WTC11 (cell line): ENCODE data around the gene CACNG7. TPM values are rescaled to one million over a fixed set of nuclear protein-coding genes. Genes with fewer than 3 reads are reported as not detected.

Experiments used
- ATAC-seq: fragments of 200-7000 bp; cut with Tn5 transposase; 2 replicates; pipeline ENCODE4 v1.10.0; 2021; ENCODE audit warnings: mild to moderate bottlenecking, moderate library complexity
- CTCF ChIA-PET: fragments of 300-600 bp; sonication (Branson Sonifier 250); formaldehyde crosslinking; loops from one replicate; lab custom pipeline; 2021; ENCODE audit warnings: antibody characterized with exemption; lab: Charles Lee
- POLR2A ChIA-PET: fragments of 350-600 bp; sonication (Branson Sonifier 250); formaldehyde crosslinking; loops from one replicate; lab custom pipeline; 2021; ENCODE audit warnings: antibody characterized with exemption; lab: Charles Lee
- DNase-seq: peaks from one replicate; pipeline ENCODE4 v3.0.0; 2021; ENCODE audit warnings: low spot score
- H3K27ac Mint-ChIP-seq: 2 replicates; pipeline ENCODE4 v1.8.0; 2021; ENCODE audit warnings: mixed read lengths
- H3K27me3 Mint-ChIP-seq: 2 replicates; pipeline ENCODE4 v1.8.0; 2021; ENCODE audit warnings: low read depth, mild to moderate bottlenecking, moderate library complexity, mixed read lengths
- H3K36me3 Mint-ChIP-seq: 2 replicates; pipeline ENCODE4 v1.8.0; 2021; ENCODE audit warnings: mixed read lengths
- H3K4me1 Mint-ChIP-seq: 2 replicates; pipeline ENCODE4 v1.8.0; 2022; ENCODE audit warnings: mixed read lengths
- H3K4me3 Mint-ChIP-seq: 2 replicates; pipeline ENCODE4 v1.8.0; 2021; ENCODE audit warnings: mild to moderate bottlenecking, moderate library complexity, mixed read lengths
- H3K9me3 Mint-ChIP-seq: 2 replicates; pipeline ENCODE4 v1.8.0; 2021; ENCODE audit warnings: mixed read lengths
- ARID4B ChIP-seq: sonication (generic); formaldehyde crosslinking; IDR thresholded peaks from 2 replicates; pipeline ENCODE4 v1.8.0; 2023; ENCODE audit warnings: missing genetic modification reagents, mild to moderate bottlenecking, borderline replicate concordance
- CTCF ChIP-seq: fragments of 200-600 bp; IDR thresholded peaks from 2 replicates; pipeline ENCODE4 v1.8.0; 2022; ENCODE audit warnings: antibody characterized with exemption
- EMX1 ChIP-seq: fragments of 250-450 bp; sonication (Bioruptor Pico); IDR thresholded peaks from 2 replicates; pipeline ENCODE4 v1.8.0; 2021; ENCODE audit warnings: mild to moderate bottlenecking
- FOXK1 ChIP-seq: sonication (generic); formaldehyde crosslinking; IDR thresholded peaks from 2 replicates; pipeline ENCODE4 v1.8.0; 2022; ENCODE audit warnings: mild to moderate bottlenecking, moderate library complexity, missing genetic modification reagents
- FOXP1 ChIP-seq: sonication (generic); formaldehyde crosslinking; IDR thresholded peaks from 2 replicates; pipeline ENCODE4 v1.8.0; 2022; ENCODE audit warnings: missing genetic modification reagents, mild to moderate bottlenecking, moderate library complexity, borderline replicate concordance
- JUN ChIP-seq: sonication (generic); formaldehyde crosslinking; IDR thresholded peaks from 2 replicates; pipeline ENCODE4 v1.8.0; 2023; ENCODE audit warnings: mild to moderate bottlenecking, missing genetic modification reagents
- MAX ChIP-seq: sonication (generic); formaldehyde crosslinking; IDR thresholded peaks from 2 replicates; pipeline ENCODE4 v1.8.0; 2022; ENCODE audit warnings: mild to moderate bottlenecking, missing genetic modification reagents
- NFYB ChIP-seq: sonication (generic); formaldehyde crosslinking; conservative IDR thresholded peaks from 2 replicates; pipeline ENCODE4 v1.8.0; 2022; ENCODE audit warnings: low read depth, missing genetic modification reagents
- RORB ChIP-seq: fragments of 250-450 bp; sonication (Bioruptor Pico); IDR thresholded peaks from 2 replicates; pipeline ENCODE4 v1.9.0; 2021; ENCODE audit warnings: mild to moderate bottlenecking
- SMAD4 ChIP-seq: sonication (generic); formaldehyde crosslinking; IDR thresholded peaks from 2 replicates; pipeline ENCODE4 v1.8.0; 2022; ENCODE audit warnings: mild to moderate bottlenecking, missing genetic modification reagents
- ZNF121 ChIP-seq: sonication (generic); formaldehyde crosslinking; IDR thresholded peaks from 2 replicates; pipeline ENCODE4 v1.8.0; 2023; ENCODE audit warnings: missing genetic modification reagents
- ZNF317 ChIP-seq: sonication (generic); formaldehyde crosslinking; IDR thresholded peaks from 2 replicates; pipeline ENCODE4 v1.8.1; 2023; ENCODE audit warnings: low read depth, mild to moderate bottlenecking, moderate library complexity, missing genetic modification reagents, borderline replicate concordance
- total RNA-seq: library from RNA; stranded (reverse); gene quantifications from 3 replicates; pipeline ENCODE4 v1.2.3, GENCODE V29; 2021
- TF ChIP-seq, protein P1 (sequence below): sonication (generic); formaldehyde crosslinking; IDR thresholded peaks from 2 replicates; pipeline ENCODE4 v1.8.0; 2022; ENCODE audit warnings: missing genetic modification reagents
- TF ChIP-seq, protein P2 (sequence below): fragments of 250-450 bp; sonication (Bioruptor Pico); IDR thresholded peaks from 2 replicates; pipeline ENCODE4 v1.9.0; 2021; ENCODE audit warnings: mild to moderate bottlenecking
- TF ChIP-seq, protein P3 (sequence below): fragments of 250-450 bp; sonication (Bioruptor Pico); IDR thresholded peaks from 2 replicates; pipeline ENCODE4 v1.9.0; 2021; ENCODE audit warnings: mild to moderate bottlenecking, borderline replicate concordance

The CACNG7 gene
- total RNA-seq, 1 experiment from 2014 or later, result 33.3 TPM

DNA sequence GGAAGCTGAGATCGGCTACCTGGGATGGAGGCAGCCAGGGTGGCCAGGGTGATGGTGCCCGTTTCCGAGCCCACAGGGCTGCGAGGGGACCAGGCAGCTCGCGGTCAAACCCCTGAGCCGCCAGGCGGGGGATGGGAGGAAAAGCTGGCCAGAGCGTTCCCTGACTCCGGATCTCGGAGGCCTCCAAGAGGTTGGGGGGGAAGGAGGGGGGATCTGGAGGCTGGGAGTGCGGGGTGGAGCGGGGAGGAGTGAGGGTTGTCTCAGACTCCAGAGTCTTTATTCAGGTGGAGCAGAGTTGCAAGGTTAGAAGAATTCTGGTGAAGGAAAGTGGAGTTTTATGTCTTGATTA lies 1.1 kb downstream of the CACNG7 start (continued):
- TF ChIP-seq, protein P1, sequence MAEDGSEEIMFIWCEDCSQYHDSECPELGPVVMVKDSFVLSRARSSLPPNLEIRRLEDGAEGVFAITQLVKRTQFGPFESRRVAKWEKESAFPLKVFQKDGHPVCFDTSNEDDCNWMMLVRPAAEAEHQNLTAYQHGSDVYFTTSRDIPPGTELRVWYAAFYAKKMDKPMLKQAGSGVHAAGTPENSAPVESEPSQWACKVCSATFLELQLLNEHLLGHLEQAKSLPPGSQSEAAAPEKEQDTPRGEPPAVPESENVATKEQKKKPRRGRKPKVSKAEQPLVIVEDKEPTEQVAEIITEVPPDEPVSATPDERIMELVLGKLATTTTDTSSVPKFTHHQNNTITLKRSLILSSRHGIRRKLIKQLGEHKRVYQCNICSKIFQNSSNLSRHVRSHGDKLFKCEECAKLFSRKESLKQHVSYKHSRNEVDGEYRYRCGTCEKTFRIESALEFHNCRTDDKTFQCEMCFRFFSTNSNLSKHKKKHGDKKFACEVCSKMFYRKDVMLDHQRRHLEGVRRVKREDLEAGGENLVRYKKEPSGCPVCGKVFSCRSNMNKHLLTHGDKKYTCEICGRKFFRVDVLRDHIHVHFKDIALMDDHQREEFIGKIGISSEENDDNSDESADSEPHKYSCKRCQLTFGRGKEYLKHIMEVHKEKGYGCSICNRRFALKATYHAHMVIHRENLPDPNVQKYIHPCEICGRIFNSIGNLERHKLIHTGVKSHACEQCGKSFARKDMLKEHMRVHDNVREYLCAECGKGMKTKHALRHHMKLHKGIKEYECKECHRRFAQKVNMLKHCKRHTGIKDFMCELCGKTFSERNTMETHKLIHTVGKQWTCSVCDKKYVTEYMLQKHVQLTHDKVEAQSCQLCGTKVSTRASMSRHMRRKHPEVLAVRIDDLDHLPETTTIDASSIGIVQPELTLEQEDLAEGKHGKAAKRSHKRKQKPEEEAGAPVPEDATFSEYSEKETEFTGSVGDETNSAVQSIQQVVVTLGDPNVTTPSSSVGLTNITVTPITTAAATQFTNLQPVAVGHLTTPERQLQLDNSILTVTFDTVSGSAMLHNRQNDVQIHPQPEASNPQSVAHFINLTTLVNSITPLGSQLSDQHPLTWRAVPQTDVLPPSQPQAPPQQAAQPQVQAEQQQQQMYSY (CRISPR knock-in tag), result peak; percentile 81
- TF ChIP-seq, protein P2, sequence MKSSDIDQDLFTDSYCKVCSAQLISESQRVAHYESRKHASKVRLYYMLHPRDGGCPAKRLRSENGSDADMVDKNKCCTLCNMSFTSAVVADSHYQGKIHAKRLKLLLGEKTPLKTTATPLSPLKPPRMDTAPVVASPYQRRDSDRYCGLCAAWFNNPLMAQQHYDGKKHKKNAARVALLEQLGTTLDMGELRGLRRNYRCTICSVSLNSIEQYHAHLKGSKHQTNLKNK (CRISPR knock-in tag), result no peak
- TF ChIP-seq ARID4B (CRISPR knock-in tag) (no peak), FOXP1 (CRISPR knock-in tag) (0 out of 2 replicates have a peak, but pooled peaks have one; percentile 33)

DNA sequence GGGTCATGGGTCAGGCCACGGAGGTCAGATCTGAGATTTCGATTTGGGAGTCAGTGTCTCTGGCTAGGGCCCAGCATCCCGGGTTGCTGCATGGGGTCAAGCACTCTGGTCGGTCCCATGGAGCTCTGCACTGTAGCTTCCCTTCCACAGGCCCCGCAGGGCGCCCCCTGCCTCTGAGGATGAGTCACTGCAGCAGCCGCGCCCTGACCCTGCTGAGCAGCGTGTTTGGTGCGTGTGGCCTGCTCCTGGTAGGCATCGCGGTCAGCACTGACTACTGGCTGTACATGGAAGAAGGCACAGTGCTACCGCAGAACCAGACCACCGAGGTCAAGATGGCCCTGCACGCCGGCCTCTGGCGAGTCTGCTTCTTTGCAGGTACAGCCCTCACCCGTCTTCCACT lies 3.6 kb downstream of the CACNG7 start:
- Mint-ChIP-seq H3K27ac (no peak overlapping the region; the same call in 1 of the 2 replicates), H3K9me3 (no peaks in the 10 kb centered on the region)
- ChIA-PET POLR2A (interaction anchor here (0.5 to 1.5 kb wide), 7 partner anchors 15 to 184 kb away, joined by 3 to 8 read pairs (median 4); partner anchors contain the start of gene MYADM), CTCF (interaction anchor here (0.5 to 3.5 kb wide), 93 partner anchors 8 to 406 kb away, joined by 3 to 102 read pairs (median 5); partner anchors contain the start of genes CACNG6, CNOT3, LENG1 and MBOAT7)
- TF ChIP-seq MAX (peak; percentile 53; the same call in 1 of the 2 replicates), ARID4B (CRISPR knock-in tag) (0 out of 2 replicates have a peak, but pooled peaks have one; percentile 47), JUN (CRISPR knock-in tag) (no peak; the same call in 1 of the 2 replicates), EMX1 (CRISPR knock-in tag) (no peak), NFYB (no peak), ZNF121 (CRISPR knock-in tag) (peak; percentile 91), FOXP1 (CRISPR knock-in tag) (no peak), FOXK1 (CRISPR knock-in tag) (no peak), CTCF (peak; percentile 92), SMAD4 (no peak), ZNF317 (no peak), RORB (CRISPR knock-in tag) (no peak)
- TF ChIP-seq, protein P3, sequence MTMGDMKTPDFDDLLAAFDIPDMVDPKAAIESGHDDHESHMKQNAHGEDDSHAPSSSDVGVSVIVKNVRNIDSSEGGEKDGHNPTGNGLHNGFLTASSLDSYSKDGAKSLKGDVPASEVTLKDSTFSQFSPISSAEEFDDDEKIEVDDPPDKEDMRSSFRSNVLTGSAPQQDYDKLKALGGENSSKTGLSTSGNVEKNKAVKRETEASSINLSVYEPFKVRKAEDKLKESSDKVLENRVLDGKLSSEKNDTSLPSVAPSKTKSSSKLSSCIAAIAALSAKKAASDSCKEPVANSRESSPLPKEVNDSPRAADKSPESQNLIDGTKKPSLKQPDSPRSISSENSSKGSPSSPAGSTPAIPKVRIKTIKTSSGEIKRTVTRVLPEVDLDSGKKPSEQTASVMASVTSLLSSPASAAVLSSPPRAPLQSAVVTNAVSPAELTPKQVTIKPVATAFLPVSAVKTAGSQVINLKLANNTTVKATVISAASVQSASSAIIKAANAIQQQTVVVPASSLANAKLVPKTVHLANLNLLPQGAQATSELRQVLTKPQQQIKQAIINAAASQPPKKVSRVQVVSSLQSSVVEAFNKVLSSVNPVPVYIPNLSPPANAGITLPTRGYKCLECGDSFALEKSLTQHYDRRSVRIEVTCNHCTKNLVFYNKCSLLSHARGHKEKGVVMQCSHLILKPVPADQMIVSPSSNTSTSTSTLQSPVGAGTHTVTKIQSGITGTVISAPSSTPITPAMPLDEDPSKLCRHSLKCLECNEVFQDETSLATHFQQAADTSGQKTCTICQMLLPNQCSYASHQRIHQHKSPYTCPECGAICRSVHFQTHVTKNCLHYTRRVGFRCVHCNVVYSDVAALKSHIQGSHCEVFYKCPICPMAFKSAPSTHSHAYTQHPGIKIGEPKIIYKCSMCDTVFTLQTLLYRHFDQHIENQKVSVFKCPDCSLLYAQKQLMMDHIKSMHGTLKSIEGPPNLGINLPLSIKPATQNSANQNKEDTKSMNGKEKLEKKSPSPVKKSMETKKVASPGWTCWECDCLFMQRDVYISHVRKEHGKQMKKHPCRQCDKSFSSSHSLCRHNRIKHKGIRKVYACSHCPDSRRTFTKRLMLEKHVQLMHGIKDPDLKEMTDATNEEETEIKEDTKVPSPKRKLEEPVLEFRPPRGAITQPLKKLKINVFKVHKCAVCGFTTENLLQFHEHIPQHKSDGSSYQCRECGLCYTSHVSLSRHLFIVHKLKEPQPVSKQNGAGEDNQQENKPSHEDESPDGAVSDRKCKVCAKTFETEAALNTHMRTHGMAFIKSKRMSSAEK (CRISPR knock-in tag), result no peak
- TF ChIP-seq, all 79 proteins: peak for 4
- H3K27me3 Mint-ChIP-seq, result peaks cover 34% of the 10 kb centered on the region
- DNase-seq (peak; percentile 88), ATAC-seq (peak; percentile 49)
- H3K36me3 Mint-ChIP-seq, result peaks cover 27% of the 10 kb centered on the region
- H3K4me1 Mint-ChIP-seq, result peaks cover 17% of the 10 kb centered on the region
- H3K4me3 Mint-ChIP-seq, result no peak overlapping the region
